H1 (cell line): ENCODE measurements around the gene SRRT. TPM values are rescaled to one million over a fixed set of nuclear protein-coding genes. Genes with fewer than 3 reads are reported as not detected.
A peak's percentile ranks its signal among the peaks of the same experiment; 100 is the strongest.

Experiments used
- CTCF ChIA-PET: fragments of 300-600 bp; sonication (Branson Sonifier 250); formaldehyde crosslinking; loops from one replicate; lab custom pipeline; 2021; ENCODE audit not compliant: partially characterized antibody; lab: Charles Lee
- POLR2A ChIA-PET: fragments of 300-600 bp; sonication (Branson Sonifier 250); formaldehyde crosslinking; loops from one replicate; lab custom pipeline; 2021; ENCODE audit warnings: inconsistent platforms; ENCODE audit not compliant: partially characterized antibody; lab: Charles Lee
- DNase-seq, 2 experiments: peaks; one replicate each; pipeline versions ENCODE4 v3.0.0 to v3.0.0-alpha.2; 2010 to 2022; ENCODE audit warnings: low spot score in 2 of 2, low read depth in 1 of 2, mixed read lengths in 1 of 2
- FAIRE-seq: peaks from 2 replicates; lab custom pipeline; 2011; peaks lifted over from hg19 to GRCh38; lab: Jason Lieb, UNC
- H2AFZ ChIP-seq: 2 replicates; pipeline ENCODE4 v1.8.1; 2012; ENCODE audit warnings: low read length, inconsistent platforms
- H2AK5ac ChIP-seq: 2 replicates; pipeline ENCODE4 v1.6.1; 2013; ENCODE audit warnings: low read depth, low read length
- H2BK120ac ChIP-seq: replicated peaks from 2 replicates; pipeline ENCODE3; 2013; ENCODE audit warnings: low read depth, low read length, inconsistent platforms
- H2BK12ac ChIP-seq: 2 replicates; pipeline ENCODE4 v1.6.1; 2013; ENCODE audit warnings: low read depth, low read length
- H2BK15ac ChIP-seq: 2 replicates; pipeline ENCODE4 v1.6.1; 2013; ENCODE audit warnings: low read length
- H2BK20ac ChIP-seq: 2 replicates; pipeline ENCODE4 v1.6.1; 2013; ENCODE audit warnings: low read length
- H2BK5ac ChIP-seq: 2 replicates; pipeline ENCODE4 v1.6.1; 2013; ENCODE audit warnings: low read depth, low read length
- H3K14ac ChIP-seq: 2 replicates; pipeline ENCODE4 v1.6.1; 2013; ENCODE audit warnings: inconsistent platforms; ENCODE audit not compliant: insufficient read length
- H3K18ac ChIP-seq: 2 replicates; pipeline ENCODE4 v1.6.1; 2013; ENCODE audit warnings: low read length; ENCODE audit errors: extremely low read depth
- H3K23ac ChIP-seq: 2 replicates; pipeline ENCODE4 v1.6.1; 2013; ENCODE audit warnings: inconsistent platforms; ENCODE audit not compliant: insufficient read length
- H3K23me2 ChIP-seq: 2 replicates; pipeline ENCODE4 v1.6.1; 2013; ENCODE audit warnings: low read depth, low read length
- H3K27ac ChIP-seq: 2 replicates; pipeline ENCODE4 v1.6.1; 2011; ENCODE audit warnings: low read depth, low read length, inconsistent platforms
- H3K27me3 ChIP-seq, 4 experiments: replicated peaks in 1 of 4; 1 replicate in 1 of 4; 2 replicates in 3 of 4; pipeline versions ENCODE4 v1.6.1 to v1.8.1; 2011 to 2013; ENCODE audit warnings: low read length in 3 of 4, mild to moderate bottlenecking in 3 of 4, inconsistent platforms in 2 of 4, mixed read lengths in 2 of 4, moderate library complexity in 1 of 4; ENCODE audit not compliant: control insufficient read depth in 3 of 4, insufficient read depth in 3 of 4; ENCODE audit errors: extremely low read depth in 1 of 4
- H3K36me3 ChIP-seq, 4 experiments: 2 replicates each; pipeline versions ENCODE4 v1.6.1 to v1.8.1; 2011 to 2013; ENCODE audit warnings: mild to moderate bottlenecking in 4 of 4, low read length in 3 of 4, moderate library complexity in 2 of 4, control low read depth in 1 of 4, inconsistent platforms in 1 of 4; ENCODE audit not compliant: insufficient read depth in 4 of 4, control insufficient read depth in 2 of 4
- H3K4ac ChIP-seq: replicated peaks from 2 replicates; pipeline ENCODE3; 2013; ENCODE audit warnings: low read length, low read depth, mixed read lengths, inconsistent platforms; ENCODE audit not compliant: insufficient read length
- H3K4me1 ChIP-seq, 4 experiments: replicated peaks in 1 of 4; 1 replicate in 1 of 4; 2 replicates in 3 of 4; pipeline versions ENCODE4 v1.6.1 to v1.8.1; 2011 to 2013; ENCODE audit warnings: low read length in 3 of 4, inconsistent platforms in 2 of 4, mixed read lengths in 1 of 4; ENCODE audit not compliant: insufficient read depth in 4 of 4, control insufficient read depth in 3 of 4
- H3K4me2 ChIP-seq, 2 experiments: 2 replicates each; pipeline versions ENCODE4 v1.6.1 to v1.8.1; 2011 to 2013; ENCODE audit warnings: low read depth in 2 of 2, low read length in 2 of 2, control low read depth in 1 of 2, inconsistent platforms in 1 of 2, mild to moderate bottlenecking in 1 of 2; ENCODE audit not compliant: insufficient read depth in 1 of 2
- H3K4me3 ChIP-seq, 4 experiments: fragments of 200-600, 300-600 bp in 1 of 4; sonication (generic), shearing (Covaris generic), sonication (Bioruptor Twin) in 1 of 4; 2 replicates each; pipeline versions ENCODE4 v1.5.1 to v1.8.1; 2011 to 2016; ENCODE audit warnings: low read length in 4 of 4, low read depth in 3 of 4, control low read depth in 2 of 4, inconsistent platforms in 2 of 4, mild to moderate bottlenecking in 2 of 4, mixed read lengths in 1 of 4, moderate library complexity in 1 of 4; ENCODE audit not compliant: insufficient read depth in 2 of 4; ENCODE audit errors: extremely low read depth in 1 of 4
- H3K56ac ChIP-seq: replicated peaks from 2 replicates; pipeline ENCODE3; 2013; ENCODE audit warnings: low read depth, mild to moderate bottlenecking, mixed read lengths, low read length, inconsistent platforms; ENCODE audit not compliant: insufficient read length
- H3K79me1 ChIP-seq: 2 replicates; pipeline ENCODE4 v1.6.1; 2013; ENCODE audit warnings: low read depth, low read length, control low read depth
- H3K79me2 ChIP-seq, 2 experiments: 2 replicates each; pipeline versions ENCODE4 v1.6.1 to v1.8.1; 2012 to 2013; ENCODE audit warnings: low read length in 2 of 2, mild to moderate bottlenecking in 2 of 2, inconsistent platforms in 1 of 2; ENCODE audit not compliant: insufficient read depth in 2 of 2, control insufficient read depth in 1 of 2
- H3K9ac ChIP-seq, 4 experiments: replicated peaks in 1 of 4; 1 replicate in 1 of 4; 2 replicates in 3 of 4; pipeline versions ENCODE4 v1.6.1 to v1.8.1; 2011 to 2013; ENCODE audit warnings: low read depth in 3 of 4, low read length in 3 of 4, control low read depth in 2 of 4, mild to moderate bottlenecking in 2 of 4, moderate library complexity in 2 of 4, inconsistent platforms in 1 of 4; ENCODE audit errors: extremely low read depth in 1 of 4
- H3K9me3 ChIP-seq, 2 experiments: 2 replicates each; pipeline versions ENCODE4 v1.6.1 to v1.8.1; 2012 to 2013; ENCODE audit warnings: mild to moderate bottlenecking in 2 of 2, moderate library complexity in 2 of 2, control low read depth in 1 of 2, inconsistent platforms in 1 of 2, low read depth in 1 of 2, low read length in 1 of 2, mixed read lengths in 1 of 2; ENCODE audit not compliant: insufficient read depth in 2 of 2
- H4K20me1 ChIP-seq, 2 experiments: replicated peaks in 1 of 2; 2 replicates each; pipeline versions ENCODE3 to v1.8.1; 2011 to 2013; ENCODE audit warnings: inconsistent platforms in 2 of 2, low read length in 2 of 2, mild to moderate bottlenecking in 1 of 2; ENCODE audit not compliant: insufficient read depth in 2 of 2, control insufficient read depth in 1 of 2
- H4K5ac ChIP-seq: 2 replicates; pipeline ENCODE4 v1.6.1; 2013; ENCODE audit warnings: low read length, low read depth, mixed read lengths, inconsistent platforms; ENCODE audit not compliant: insufficient read length
- H4K8ac ChIP-seq: 2 replicates; pipeline ENCODE4 v1.8.0; 2013; ENCODE audit warnings: mild to moderate bottlenecking, moderate library complexity, low read length, inconsistent platforms; ENCODE audit not compliant: insufficient read depth; ENCODE audit errors: extremely low read depth
- H4K91ac ChIP-seq: replicated peaks from 2 replicates; pipeline ENCODE3; 2013; ENCODE audit warnings: low read length, mixed read lengths, inconsistent platforms; ENCODE audit not compliant: insufficient read length
- EZH2 ChIP-seq: fragments of 200-600 bp; sonication (generic); IDR thresholded peaks from 2 replicates; pipeline ENCODE4 v1.7.1; 2012; ENCODE audit warnings: low read depth, mild to moderate bottlenecking, moderate library complexity, low read length, inconsistent platforms; ENCODE audit not compliant: severe bottlenecking
- WGBS, 2 experiments: shearing (Covaris generic) in 1 of 2; methylation state at CpG; one replicate each; pipeline versions ENCODE4 v1.1.6 to v1.1.7; 2013 to 2015; ENCODE audit warnings: low lambda C conversion rate in 2 of 2, mixed read lengths in 2 of 2, inconsistent platforms in 1 of 2, low coverage in 1 of 2, missing lambda C conversion rate in 1 of 2; ENCODE audit not compliant: insufficient replicate concordance in 2 of 2, insufficient coverage in 1 of 2, insufficient read length in 1 of 2; ENCODE audit errors: extremely low coverage in 1 of 2, missing lambda C conversion rate in 1 of 2; 5-methylcytosine and 5-hydroxymethylcytosine counted together
- polyA plus RNA-seq, 7 experiments: library from polyadenylated mRNA; depleted of rRNA in 3 of 7; stranded (reverse) in 5 of 7; unstranded in 2 of 7; fragments of >200 nt in 5 of 7; fragments of 200-250 nt in 2 of 7; gene quantifications; 1 replicate in 5 of 7; 2 replicates in 1 of 7; 4 replicates in 1 of 7; pipeline versions ENCODE4 v1.2.1 to v1.2.3, GENCODE V29; 2011 to 2013; ENCODE audit warnings: missing spikeins in 2 of 7, mixed read lengths in 2 of 7
- total RNA-seq: library from RNA; stranded (reverse); fragmentation: NEBNext Ultra II Directional; extraction: Animal tissue kit (Norgen Biotek cat#: 25700); gene quantifications from 2 replicates; pipeline ENCODE4 v1.2.1, GENCODE V29; 2021
- TF ChIP-seq, protein P1 (sequence below), 3 experiments: IDR thresholded peaks; 1 replicate in 2 of 3; 2 replicates in 1 of 3; pipeline versions ENCODE4 v1.5.1 to v1.6.1; 2011; ENCODE audit warnings: low read length in 3 of 3, mild to moderate bottlenecking in 3 of 3, inconsistent platforms in 2 of 3, low read depth in 1 of 3, moderate library complexity in 1 of 3; ENCODE audit not compliant: insufficient read depth in 1 of 3; ENCODE audit errors: control extremely low read depth in 1 of 3

Gene SRRT
- total and polyA plus RNA-seq, 2 of the 8 experiments (the other 6 are each of a cell fraction or from before 2014, with no cell fraction given): 66.7 to 237 TPM

GRCh38 chr7:100895701-100895955 is 20.7 kb downstream of the SRRT start, which contains the start of gene ACHE:
Gene ACHE (minus strand): TSS chr7:100895888. CDS start chr7:100894232, 1,656 bp downstream.
- CTCF ChIA-PET: interaction anchor here (0.6 to 2.5 kb wide), 8 partner anchors 55 to 264 kb away, joined by 3 to 17 read pairs (median 6); partner anchors contain the start of genes MUC3A and TRIM56

More at GRCh38 chr7:100895701-100895955, 20.7 kb downstream of the SRRT start, which contains the start of gene ACHE:
- Histone ChIP-seq H3K9ac (no peak within 1 kb of the TSS), H3K4me1 (peaks cover 0 to 10% (median 6%) of the 10 kb centered on the region in 4 experiments; a peak in 6 of 7 replicates), H2BK20ac (no peak within 1 kb of the TSS), H3K79me1 (no peaks in the 10 kb centered on the region), H3K4ac (peak within 1 kb of the TSS; percentile 65), H4K20me1 (peaks cover 0 to 5% of the 10 kb centered on the region in 2 experiments), H3K9me3 (no peaks in the 10 kb centered on the region), H4K8ac (no peak within 1 kb of the TSS), H2AFZ (no peak within 1 kb of the TSS), H3K27ac (no peak within 1 kb of the TSS), H2BK5ac (no peak within 1 kb of the TSS), H2BK12ac (peak within 1 kb of the TSS; percentile 9; the same call in 1 of the 2 replicates), H3K14ac (no peak within 1 kb of the TSS), H3K36me3 (no peaks in the 10 kb centered on the region), H3K4me3 (peak within 1 kb of the TSS; percentile 10 to 73 (median 42)), H2AK5ac (no peak within 1 kb of the TSS), H2BK15ac (peak within 1 kb of the TSS; percentile 75; the same call in 1 of the 2 replicates), H3K23me2 (peaks cover 6% of the 10 kb centered on the region; the same call in 1 of the 2 replicates), H3K4me2 (peak within 1 kb of the TSS; percentile 74 to 78), H3K18ac (peak within 1 kb of the TSS; percentile 11), H3K23ac (no peak within 1 kb of the TSS), H3K79me2 (no peaks in the 10 kb centered on the region), H3K56ac (no peak within 1 kb of the TSS), H4K91ac (peak within 1 kb of the TSS; percentile 55), H3K27me3 (peaks cover 15 to 35% (median 19%) of the 10 kb centered on the region in 4 experiments), H4K5ac (no peak within 1 kb of the TSS), H2BK120ac (no peak within 1 kb of the TSS)
- 2% methylated on average over 12 of the region's 32 CpGs; no CpG with 5 or more reads in 1 of the 2 experiments for WGBS, 2 experiments
- TF ChIP-seq, protein P1, sequence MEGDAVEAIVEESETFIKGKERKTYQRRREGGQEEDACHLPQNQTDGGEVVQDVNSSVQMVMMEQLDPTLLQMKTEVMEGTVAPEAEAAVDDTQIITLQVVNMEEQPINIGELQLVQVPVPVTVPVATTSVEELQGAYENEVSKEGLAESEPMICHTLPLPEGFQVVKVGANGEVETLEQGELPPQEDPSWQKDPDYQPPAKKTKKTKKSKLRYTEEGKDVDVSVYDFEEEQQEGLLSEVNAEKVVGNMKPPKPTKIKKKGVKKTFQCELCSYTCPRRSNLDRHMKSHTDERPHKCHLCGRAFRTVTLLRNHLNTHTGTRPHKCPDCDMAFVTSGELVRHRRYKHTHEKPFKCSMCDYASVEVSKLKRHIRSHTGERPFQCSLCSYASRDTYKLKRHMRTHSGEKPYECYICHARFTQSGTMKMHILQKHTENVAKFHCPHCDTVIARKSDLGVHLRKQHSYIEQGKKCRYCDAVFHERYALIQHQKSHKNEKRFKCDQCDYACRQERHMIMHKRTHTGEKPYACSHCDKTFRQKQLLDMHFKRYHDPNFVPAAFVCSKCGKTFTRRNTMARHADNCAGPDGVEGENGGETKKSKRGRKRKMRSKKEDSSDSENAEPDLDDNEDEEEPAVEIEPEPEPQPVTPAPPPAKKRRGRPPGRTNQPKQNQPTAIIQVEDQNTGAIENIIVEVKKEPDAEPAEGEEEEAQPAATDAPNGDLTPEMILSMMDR (IDR thresholded peaks at IDR 0.05; ENCODE audit: control extremely low read depth in 1 of 3, insufficient read depth in 1 of 3, low read depth in 1 of 3, low read length in 3 of 3): no peak
- TF ChIP-seq EZH2: peak; percentile 65
- DNase-seq: no peak
- POLR2A ChIA-PET: interaction anchor here (0.5 to 1.8 kb wide), 6 partner anchors 14 to 403 kb away, joined by 3 to 5 read pairs (median 4); no protein-coding TSS in a partner anchor
- FAIRE-seq: no peak
